GM21717 (cell line): ENCODE results near the gene ABLIM1.

Experiments
- ATAC-seq: cut with Tn5 transposase; IDR thresholded peaks from one replicate; pipeline ENCODE4 v1.9.1; 2021; ENCODE audit warnings: mild to moderate bottlenecking, moderate library complexity; ENCODE audit not compliant: unreplicated experiment

Gene ABLIM1

DNA sequence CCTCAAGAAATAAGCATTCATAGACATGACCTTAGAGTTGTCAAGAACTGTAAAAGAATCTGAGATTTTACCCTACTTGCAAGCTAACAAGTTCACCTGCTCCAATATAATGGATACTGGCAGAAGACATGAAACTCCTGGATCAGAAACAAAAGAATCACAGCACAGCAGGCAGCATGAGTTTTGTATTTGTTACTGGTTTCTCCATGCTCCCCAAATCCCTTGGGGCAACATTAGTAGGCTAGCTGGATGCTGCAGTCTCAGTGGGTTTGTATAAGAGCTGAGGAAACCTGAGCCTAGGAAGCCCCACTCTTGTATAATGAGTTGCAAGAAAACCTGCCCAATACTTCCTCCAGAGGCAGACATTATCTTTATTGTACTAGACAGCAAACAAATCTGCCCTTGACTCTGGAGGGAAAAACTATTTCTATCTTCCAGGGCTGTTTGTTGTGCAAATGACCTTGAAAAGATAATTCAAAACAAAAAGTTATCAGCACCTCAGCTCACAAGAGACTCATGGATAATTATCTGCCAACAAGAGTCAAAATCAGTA lies 64.8 kb downstream of the ABLIM1 start:
- no peak for ATAC-seq

DNA sequence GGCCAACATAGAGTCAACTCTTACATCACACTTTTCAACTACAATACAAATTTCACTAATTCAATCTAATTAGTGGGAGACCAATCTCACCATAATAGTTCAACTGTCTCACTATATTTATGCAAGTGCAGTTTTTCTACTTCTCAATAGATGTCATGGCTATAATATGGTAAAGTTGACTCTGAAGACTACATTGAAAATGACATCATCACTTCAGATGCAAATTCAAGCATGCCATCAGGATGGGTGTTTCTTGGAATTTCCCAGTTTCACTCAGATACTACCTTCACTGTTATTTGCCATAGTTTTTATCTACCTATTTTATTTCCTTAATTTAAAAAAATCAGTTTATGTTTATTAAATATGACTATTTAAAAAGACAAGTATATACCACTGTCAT lies 67.1 kb downstream of the ABLIM1 start:
- ATAC-seq, result no peak

DNA sequence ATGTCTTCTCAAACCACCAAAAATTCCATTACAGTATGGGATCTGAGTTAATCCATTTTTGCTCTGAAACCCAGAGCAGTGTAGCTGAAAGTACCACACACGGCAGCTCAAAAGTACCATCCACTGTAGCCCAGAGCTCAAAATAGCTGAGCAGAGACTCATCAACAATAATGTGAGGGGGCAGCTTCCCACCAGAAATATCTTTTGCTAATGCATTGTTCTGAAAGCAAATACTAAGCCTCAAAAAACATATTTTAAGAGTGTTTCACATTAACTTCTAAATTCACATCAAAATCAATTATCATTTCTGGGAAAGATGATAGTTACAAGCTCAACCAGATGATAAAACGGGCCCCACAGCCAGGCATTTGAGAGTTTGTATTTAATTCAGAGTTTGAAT lies 73.7 kb downstream of the ABLIM1 start:
- ATAC-seq, result no peak

GRCh38 chr10:114581071-114581470 lies 77.0 kb downstream of the ABLIM1 start:
- no peak for ATAC-seq

DNA sequence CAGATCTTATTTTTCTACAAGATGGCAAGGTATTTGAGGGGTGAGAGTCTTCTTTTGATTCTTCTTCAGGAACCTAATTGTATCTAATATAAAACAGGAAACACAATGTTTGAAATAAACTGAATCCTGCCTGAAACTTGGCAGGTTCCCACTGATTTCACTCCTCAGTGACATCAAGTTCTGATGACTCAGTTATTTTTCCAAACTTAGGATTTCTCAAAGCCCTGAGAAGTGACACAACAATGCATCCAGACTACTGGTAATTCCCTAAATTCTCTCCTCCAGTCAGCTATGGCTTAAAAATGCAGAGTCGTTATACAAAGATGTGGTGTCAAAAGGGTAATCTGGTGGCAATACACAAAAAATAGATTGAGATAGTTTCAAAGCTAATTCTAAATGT lies 80.9 kb downstream of the ABLIM1 start:
- no peak for ATAC-seq

DNA sequence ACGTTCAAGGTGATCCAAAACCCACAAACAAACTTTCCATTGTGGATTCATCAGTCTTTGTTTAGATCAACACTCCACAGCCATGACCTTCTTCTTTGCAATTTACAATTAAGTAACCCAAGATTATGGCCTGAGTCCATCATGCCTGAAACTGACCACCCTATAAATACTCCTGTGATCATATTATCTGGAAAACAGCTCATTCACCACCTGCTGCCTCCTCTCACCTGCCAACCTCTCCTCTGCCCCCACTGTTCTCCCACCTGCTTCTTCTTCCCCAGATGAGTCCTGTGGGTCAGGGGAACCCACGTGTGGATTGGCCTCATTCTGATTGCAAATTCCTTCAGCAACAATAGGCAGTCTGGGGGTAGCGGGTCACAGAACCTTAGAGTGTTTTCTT lies 81.4 kb downstream of the ABLIM1 start:
- no peak for ATAC-seq

DNA sequence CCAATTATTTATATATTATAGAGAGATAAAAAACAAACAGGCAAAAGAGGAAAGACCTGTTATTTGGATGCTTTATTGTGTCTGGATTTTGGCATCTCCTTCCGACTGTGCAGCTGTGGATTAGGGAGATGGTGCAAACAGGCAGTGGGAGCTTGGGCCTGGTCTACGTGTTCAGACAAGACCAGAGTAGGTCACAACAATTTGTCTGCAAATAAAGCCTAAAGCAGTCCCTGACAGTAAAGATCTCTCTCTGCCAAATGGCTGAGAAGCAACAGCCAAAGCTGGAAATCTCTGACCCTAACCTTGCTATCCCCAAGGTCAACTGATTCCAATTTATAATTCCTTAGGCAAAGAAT lies 82.0 kb downstream of the ABLIM1 start:
- no peak for ATAC-seq

DNA sequence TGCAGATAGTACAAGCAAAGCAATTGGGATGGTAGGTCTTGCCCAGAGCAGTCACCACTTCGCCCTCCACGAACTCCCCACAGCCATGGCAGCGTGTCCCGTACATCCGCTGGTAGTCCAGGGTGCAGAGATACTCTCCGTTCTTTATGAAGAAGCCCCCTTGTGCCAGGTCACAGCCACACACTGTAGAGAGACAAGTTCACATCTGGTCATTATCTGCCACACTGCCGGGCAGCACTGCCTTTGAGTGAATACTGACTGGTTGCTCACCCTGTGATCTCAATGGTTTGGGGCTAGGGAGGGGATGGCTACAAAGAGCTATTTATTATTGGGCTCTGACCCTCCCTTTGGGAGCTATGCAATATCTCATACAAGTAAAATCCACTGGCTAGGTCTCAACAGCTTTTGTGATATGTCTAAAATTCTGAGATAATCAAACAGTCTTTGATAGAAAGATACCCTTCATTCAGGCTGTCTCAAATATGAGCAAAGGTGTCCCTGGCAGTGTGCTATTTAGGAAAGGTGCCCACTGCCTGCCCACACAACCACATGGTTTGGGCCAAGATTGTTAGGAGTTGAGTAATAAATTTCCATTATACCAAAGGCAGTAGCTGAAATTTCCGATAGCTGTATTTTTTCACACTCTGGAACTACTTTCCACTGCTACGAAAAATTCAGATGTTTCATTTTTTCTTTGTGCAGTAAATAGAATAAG lies 82.5 kb downstream of the ABLIM1 start:
- no peak for ATAC-seq

DNA sequence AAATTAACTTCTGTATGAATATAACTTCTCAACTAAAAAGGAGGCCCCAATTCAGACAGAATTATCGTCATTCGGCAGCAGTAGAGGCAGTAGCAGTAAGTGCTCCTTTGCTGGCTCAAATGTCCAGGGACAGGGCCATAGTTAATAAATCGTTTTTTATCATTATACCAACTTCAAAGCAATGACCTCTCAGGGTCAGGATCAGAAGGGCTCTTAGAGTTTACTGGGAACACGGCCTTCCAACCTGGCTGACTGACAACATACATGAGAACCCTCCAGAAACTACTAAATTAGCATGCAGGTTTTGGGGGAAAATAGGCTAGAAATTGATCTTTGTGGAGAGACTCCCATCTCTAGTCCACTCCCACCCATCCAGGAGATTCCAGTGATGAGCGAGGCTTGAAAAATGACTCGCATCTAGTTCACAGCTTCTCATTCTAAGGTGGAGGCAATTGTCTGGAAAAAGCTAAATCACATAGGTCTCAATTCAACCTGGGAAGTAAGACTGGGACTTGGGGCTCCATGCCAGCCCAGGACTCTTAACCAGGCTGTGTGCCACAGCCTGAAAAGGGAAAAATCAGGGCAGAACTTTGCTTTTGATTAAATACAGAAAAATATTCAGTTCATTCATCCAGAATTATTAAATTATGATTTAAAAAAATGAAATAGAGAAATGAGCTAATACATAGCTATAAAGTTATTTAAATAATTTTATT lies 84.6 kb downstream of the ABLIM1 start:
- ATAC-seq, result no peak

- no peak for ATAC-seq
These were observed 86.6 kb downstream of the ABLIM1 start for GRCh38 chr10:114571316-114571999.

GRCh38 chr10:114566064-114566463 lies 92.0 kb downstream of the ABLIM1 start:
- ATAC-seq, result no peak

DNA sequence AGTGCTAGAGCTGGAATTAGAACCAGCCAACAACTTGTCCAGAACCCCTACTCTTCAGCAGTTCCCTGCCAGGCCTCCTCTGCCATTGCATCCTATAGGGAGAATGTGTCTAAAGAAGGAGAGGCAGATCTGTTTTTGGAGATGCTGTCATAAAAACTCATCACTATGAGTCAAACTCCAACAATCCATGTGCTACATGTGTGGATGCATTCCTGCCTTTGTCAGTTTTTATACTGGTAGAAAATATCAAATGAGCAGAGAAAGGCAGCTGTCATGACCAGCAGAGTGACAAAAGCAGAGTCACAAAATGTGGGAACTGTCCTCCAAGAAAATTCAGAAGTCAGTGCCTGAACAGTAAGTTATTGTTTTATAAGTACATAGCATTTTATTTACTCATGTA lies 93.0 kb downstream of the ABLIM1 start:
- ATAC-seq, result no peak

- ATAC-seq, result no peak
These were observed 97.0 kb downstream of the ABLIM1 start for GRCh38 chr10:114561008-114561523.

DNA sequence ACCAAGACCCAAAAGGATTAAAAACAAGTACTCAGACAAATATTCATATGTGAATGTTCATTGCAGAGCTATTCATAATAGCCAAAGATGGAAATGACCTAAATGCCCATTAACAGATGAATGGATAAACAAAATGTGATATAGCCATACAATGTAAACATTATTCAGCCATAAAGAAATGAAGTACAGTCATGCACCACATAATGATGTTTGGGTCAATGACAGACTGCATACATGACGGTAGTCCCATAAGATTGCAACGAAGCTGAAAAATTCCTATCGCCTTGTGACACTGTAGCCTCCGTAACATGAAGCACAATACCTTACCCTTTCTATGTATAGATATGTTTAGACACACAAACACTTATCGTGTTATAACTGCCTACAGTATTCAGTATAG lies 97.9 kb downstream of the ABLIM1 start:
- ATAC-seq, result no peak

- ATAC-seq, result no peak
These were observed 98.4 kb downstream of the ABLIM1 start for GRCh38 chr10:114559636-114560035.

GRCh38 chr10:114557854-114558253 lies 100.2 kb downstream of the ABLIM1 start:
- no peak for ATAC-seq

DNA sequence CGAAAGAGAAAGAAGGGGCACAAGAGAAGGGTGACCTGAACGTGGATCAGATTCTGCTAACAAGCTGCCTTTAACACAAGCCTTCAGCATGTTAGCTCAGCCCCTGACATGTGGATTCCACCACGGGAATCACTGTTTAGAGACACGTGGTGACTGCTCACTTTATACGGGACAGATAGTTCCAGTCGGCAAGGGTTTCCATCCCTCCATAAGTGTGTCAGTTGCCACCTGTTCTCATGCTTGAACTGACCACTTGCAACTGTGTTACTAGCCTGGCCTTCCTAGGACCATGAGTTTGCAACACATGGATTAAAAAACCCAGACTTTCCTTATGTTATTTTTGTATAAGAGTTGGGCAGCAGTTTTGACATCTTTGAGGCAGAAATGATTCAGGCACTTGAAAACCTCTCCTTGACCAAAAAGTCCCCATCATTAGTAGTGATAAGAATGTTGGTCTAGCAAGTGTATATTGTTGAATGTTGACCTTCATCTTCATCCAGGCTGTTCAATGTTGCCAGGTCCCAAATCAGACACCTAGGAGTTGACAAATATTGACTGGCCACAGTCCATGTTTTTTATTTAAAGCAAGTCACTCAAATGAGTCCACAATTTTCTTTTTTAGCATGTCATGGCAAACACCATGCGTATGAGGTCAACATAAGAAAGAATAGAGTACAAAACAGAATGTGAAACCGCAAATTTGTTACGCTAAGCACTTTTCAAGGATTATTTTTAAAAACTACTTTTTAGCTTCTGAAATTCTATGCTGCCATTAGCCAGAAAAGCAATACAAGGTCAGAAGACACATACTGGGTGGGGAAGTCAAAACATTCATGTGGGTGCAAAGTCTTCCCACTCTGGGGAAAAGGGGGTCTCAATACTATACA lies 101.6 kb downstream of the ABLIM1 start:
- no peak for ATAC-seq

DNA sequence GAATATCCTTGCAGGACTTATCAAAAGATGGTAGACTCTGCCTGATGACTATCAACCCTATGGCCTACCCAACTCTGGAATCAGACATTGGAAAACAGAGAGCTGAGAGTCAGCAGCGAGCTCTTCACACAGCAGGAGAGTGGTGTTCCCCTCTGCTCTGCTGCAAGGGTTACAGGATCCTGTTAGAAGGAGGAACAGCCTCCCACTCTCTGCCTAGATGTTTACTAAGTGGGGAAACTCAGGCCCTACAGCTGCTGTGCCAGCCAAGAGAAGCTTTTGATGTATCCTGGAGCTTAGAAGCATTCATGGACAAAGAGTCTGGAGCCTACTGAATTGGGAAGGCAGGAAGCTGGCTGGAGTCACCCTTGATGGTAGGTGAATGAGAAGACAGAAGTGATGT lies 104.6 kb downstream of the ABLIM1 start:
- no peak for ATAC-seq

DNA sequence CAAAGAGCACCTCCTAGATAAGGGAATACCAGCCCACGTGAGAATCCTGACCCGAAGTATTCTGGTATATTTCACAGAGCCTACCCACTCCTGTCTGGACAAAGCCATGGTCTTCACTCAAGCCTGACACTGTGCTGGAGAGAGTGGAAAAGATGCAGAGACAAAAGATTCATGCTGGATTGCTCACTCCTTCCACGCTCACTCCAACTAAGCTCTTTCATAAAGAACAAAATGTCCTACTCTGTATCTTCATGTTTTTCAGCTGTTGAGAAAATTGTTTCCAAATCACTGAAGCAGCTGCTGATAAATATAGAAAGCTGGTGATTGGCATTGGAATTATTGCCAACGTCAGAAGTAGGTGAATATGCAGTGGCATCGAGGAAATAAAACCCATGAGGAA lies 106.0 kb downstream of the ABLIM1 start:
- ATAC-seq, result no peak

DNA sequence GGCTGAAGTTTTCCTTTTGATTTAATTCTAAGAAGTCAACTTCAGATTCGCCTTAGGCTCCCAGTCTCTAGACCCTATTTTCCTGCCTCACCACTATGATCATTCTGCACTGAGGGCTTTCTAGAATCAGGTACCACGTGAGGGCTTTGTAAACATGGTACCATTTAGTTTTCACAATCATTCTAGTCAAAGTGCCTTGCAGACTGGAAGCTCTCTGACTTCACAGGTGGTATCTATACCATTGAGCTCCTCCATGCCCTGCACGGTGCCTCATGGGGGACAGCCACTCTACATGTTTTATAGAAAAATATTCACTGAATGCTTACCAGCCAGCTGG lies 106.5 kb downstream of the ABLIM1 start:
- no peak for ATAC-seq
